Stimulated activated naive CD8-positive, alpha-beta T cell treated with anti-CD3 and anti-CD28 coated beads, Interleukin-15, Interleukin-2, amounts not matched to agents 100 ng/mL and 50 ng/mL, for 24 hours (primary cell): Measurements from ENCODE around the gene ATAD1.
A peak's percentile ranks its signal among the peaks of the same experiment; 100 is the strongest.
"Not testable (repeated sequence)": the region's sequence is repeated elsewhere in the genome, so short reads cannot be mapped to it uniquely, and the experiment has no call there.

Source experiments
- H3K27ac Mint-ChIP-seq: one replicate; pipeline ENCODE4 v1.8.0; 2021; ENCODE audit warnings: mild to moderate bottlenecking, mixed read lengths
- H3K27me3 Mint-ChIP-seq: one replicate; pipeline ENCODE4 v1.8.0; 2021; ENCODE audit warnings: mixed read lengths
- H3K36me3 Mint-ChIP-seq: one replicate; pipeline ENCODE4 v1.8.0; 2021; ENCODE audit warnings: low read depth, mixed read lengths
- H3K4me1 Mint-ChIP-seq: one replicate; pipeline ENCODE4 v1.8.0; 2021; ENCODE audit warnings: low read depth, mixed read lengths
- H3K4me3 Mint-ChIP-seq: one replicate; pipeline ENCODE4 v1.8.0; 2021; ENCODE audit warnings: mild to moderate bottlenecking, mixed read lengths
- H3K9me3 Mint-ChIP-seq: one replicate; pipeline ENCODE4 v1.8.0; 2021; ENCODE audit warnings: mixed read lengths

Gene ATAD1

GRCh38 chr10:87836098-87836497 is 18.1 kb upstream of the ATAD1 start:
- Mint-ChIP-seq H3K27ac (no peak overlapping the region), H3K27me3 (no peaks in the 10 kb centered on the region), H3K4me3 (no peak overlapping the region), H3K9me3 (peaks cover 4% of the 10 kb centered on the region), H3K36me3 (peaks cover 8% of the 10 kb centered on the region), H3K4me1 (peaks cover 3% of the 10 kb centered on the region)

- H3K27me3 Mint-ChIP-seq: no peaks in the 10 kb centered on the region
- peaks cover 29% of the 10 kb centered on the region for H3K4me1 Mint-ChIP-seq
- no peaks in the 10 kb centered on the region for H3K9me3 Mint-ChIP-seq
- H3K4me3 Mint-ChIP-seq: no peak overlapping the region
- no peak overlapping the region for H3K27ac Mint-ChIP-seq
- no peaks in the 10 kb centered on the region for H3K36me3 Mint-ChIP-seq
Measured at GRCh38 chr10:87829986-87830729, 12.1 kb upstream of the ATAD1 start.

- not testable (repeated sequence) for H3K9me3 Mint-ChIP-seq, H3K4me3 Mint-ChIP-seq, H3K27ac Mint-ChIP-seq, H3K27me3 Mint-ChIP-seq, H3K36me3 Mint-ChIP-seq
- H3K4me1 Mint-ChIP-seq: peaks cover 29% of the 10 kb centered on the region
Measured at GRCh38 chr10:87829051-87829450, 11.0 kb upstream of the ATAD1 start.

- Mint-ChIP-seq H3K4me1 (peaks cover 29% of the 10 kb centered on the region), H3K36me3 (no peaks in the 10 kb centered on the region), H3K9me3 (no peaks in the 10 kb centered on the region), H3K27me3 (no peaks in the 10 kb centered on the region), H3K4me3 (no peak overlapping the region), H3K27ac (no peak overlapping the region)
Measured at GRCh38 chr10:87827681-87828080, 9.7 kb upstream of the ATAD1 start.

GRCh38 chr10:87826653-87827052 is 8.6 kb upstream of the ATAD1 start:
- Mint-ChIP-seq H3K4me1 (peaks cover 29% of the 10 kb centered on the region), H3K27ac (no peak overlapping the region), H3K4me3 (no peak overlapping the region), H3K27me3 (no peaks in the 10 kb centered on the region), H3K9me3 (no peaks in the 10 kb centered on the region), H3K36me3 (no peaks in the 10 kb centered on the region)

GRCh38 chr10:87819289-87819585 is 1.2 kb upstream of the ATAD1 start:
- Mint-ChIP-seq H3K9me3 (no peaks in the 10 kb centered on the region), H3K27me3 (no peaks in the 10 kb centered on the region), H3K4me3 (peak overlapping the region; percentile 22), H3K36me3 (peaks cover 3% of the 10 kb centered on the region), H3K4me1 (peaks cover 32% of the 10 kb centered on the region), H3K27ac (no peak overlapping the region)

- peaks cover 33% of the 10 kb centered on the region for H3K4me1 Mint-ChIP-seq
- H3K27me3 Mint-ChIP-seq: no peaks in the 10 kb centered on the region
- no peaks in the 10 kb centered on the region for H3K9me3 Mint-ChIP-seq
- peak overlapping the region; percentile 91 for H3K4me3 Mint-ChIP-seq
- H3K36me3 Mint-ChIP-seq: peaks cover 7% of the 10 kb centered on the region
- peak overlapping the region; percentile 97 for H3K27ac Mint-ChIP-seq
Measured at GRCh38 chr10:87818505-87819288, 671 bp upstream of the ATAD1 start.

- H3K27ac Mint-ChIP-seq: peak overlapping the region; percentile 97
- H3K36me3 Mint-ChIP-seq: peaks cover 22% of the 10 kb centered on the region
- H3K4me3 Mint-ChIP-seq: peak overlapping the region; percentile 91
- no peaks in the 10 kb centered on the region for H3K9me3 Mint-ChIP-seq
- H3K4me1 Mint-ChIP-seq: peaks cover 33% of the 10 kb centered on the region
- no peaks in the 10 kb centered on the region for H3K27me3 Mint-ChIP-seq
Measured at GRCh38 chr10:87816898-87817608, 973 bp downstream of the ATAD1 start.

GRCh38 chr10:87816163-87816897 is 1.7 kb downstream of the ATAD1 start:
- peak overlapping the region; percentile 97 for H3K27ac Mint-ChIP-seq

GRCh38 chr10:87804939-87805569 is 13.0 kb downstream of the ATAD1 start:
- no peak overlapping the region for H3K4me3 Mint-ChIP-seq
- H3K4me1 Mint-ChIP-seq: peaks cover 40% of the 10 kb centered on the region
- H3K27me3 Mint-ChIP-seq: no peaks in the 10 kb centered on the region
- H3K27ac Mint-ChIP-seq: no peak overlapping the region
- H3K36me3 Mint-ChIP-seq: peaks cover 85% of the 10 kb centered on the region
- peaks cover 26% of the 10 kb centered on the region for H3K9me3 Mint-ChIP-seq

More at GRCh38 chr10:87816163-87816897, 1.7 kb downstream of the ATAD1 start:
- Mint-ChIP-seq H3K4me3 (peak overlapping the region; percentile 91), H3K27me3 (no peaks in the 10 kb centered on the region), H3K36me3 (peaks cover 29% of the 10 kb centered on the region), H3K9me3 (no peaks in the 10 kb centered on the region), H3K4me1 (peaks cover 36% of the 10 kb centered on the region)

GRCh38 chr10:87803831-87804230 is 14.2 kb downstream of the ATAD1 start:
- Mint-ChIP-seq H3K27me3 (no peaks in the 10 kb centered on the region), H3K4me3 (no peak overlapping the region), H3K4me1 (peaks cover 50% of the 10 kb centered on the region), H3K27ac (no peak overlapping the region), H3K36me3 (peaks cover 90% of the 10 kb centered on the region), H3K9me3 (peaks cover 26% of the 10 kb centered on the region)

- Mint-ChIP-seq H3K27me3 (no peaks in the 10 kb centered on the region), H3K27ac (no peak overlapping the region), H3K4me1 (peaks cover 54% of the 10 kb centered on the region), H3K36me3 (peaks cover 95% of the 10 kb centered on the region), H3K9me3 (peaks cover 26% of the 10 kb centered on the region), H3K4me3 (no peak overlapping the region)
Measured at GRCh38 chr10:87803328-87803727, 14.7 kb downstream of the ATAD1 start.

GRCh38 chr10:87801813-87802435 is 16.1 kb downstream of the ATAD1 start:
- peaks cover 98% of the 10 kb centered on the region for H3K36me3 Mint-ChIP-seq
- H3K9me3 Mint-ChIP-seq: peaks cover 26% of the 10 kb centered on the region
- peaks cover 59% of the 10 kb centered on the region for H3K4me1 Mint-ChIP-seq

GRCh38 chr10:87799860-87800259 is 18.2 kb downstream of the ATAD1 start:
- Mint-ChIP-seq H3K36me3 (peaks cover 93% of the 10 kb centered on the region), H3K9me3 (peaks cover 21% of the 10 kb centered on the region), H3K27me3 (no peaks in the 10 kb centered on the region), H3K27ac (no peak overlapping the region), H3K4me1 (peaks cover 53% of the 10 kb centered on the region), H3K4me3 (no peak overlapping the region)

More at GRCh38 chr10:87801813-87802435, 16.1 kb downstream of the ATAD1 start:
- H3K27me3 Mint-ChIP-seq, H3K27ac Mint-ChIP-seq, H3K4me3 Mint-ChIP-seq: not testable (repeated sequence)
